ENCODE measurements around the gene KARS1.

Gene KARS1

DNA sequence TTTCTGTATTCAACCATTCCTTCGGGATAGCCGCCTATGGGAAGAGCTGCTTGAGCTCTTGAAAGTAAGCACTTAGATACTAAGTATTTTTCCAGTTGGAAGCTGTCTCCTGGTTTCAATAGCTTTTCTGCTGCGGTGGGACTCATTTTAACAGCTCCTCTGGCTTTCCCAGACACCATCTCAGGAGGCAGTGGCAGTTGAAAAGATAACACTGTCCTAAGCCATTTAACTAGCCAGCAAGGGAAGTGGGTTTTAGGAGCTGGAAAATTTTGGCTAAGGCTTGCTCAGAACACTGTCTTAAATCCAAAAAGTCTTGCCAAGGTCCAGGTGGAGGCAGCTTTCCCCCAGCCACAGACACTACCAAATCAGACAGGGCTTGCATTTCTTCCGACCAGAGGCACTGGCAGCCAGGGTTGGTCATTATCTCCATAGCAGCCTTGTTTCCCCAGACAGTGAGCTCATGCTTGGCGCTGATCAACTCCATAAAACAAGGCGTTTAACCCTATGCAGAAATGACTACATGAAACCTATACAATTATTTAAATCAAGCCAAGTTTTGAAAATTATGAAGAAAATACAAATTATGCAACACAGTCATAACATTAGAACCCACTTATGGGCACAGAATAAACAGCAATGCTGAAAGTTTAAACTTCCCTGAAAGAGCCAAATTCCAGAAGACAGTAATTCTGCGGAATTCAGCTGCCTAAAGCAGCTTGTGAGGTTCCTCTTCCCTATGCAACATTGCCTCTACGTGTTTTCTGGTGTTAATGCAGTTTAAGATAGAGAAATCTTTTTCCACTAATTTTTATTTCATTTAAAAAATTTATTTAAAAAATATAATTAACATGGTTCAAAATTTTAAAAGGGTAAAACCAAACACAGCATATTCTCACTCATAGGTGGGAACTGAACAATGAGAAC lies 56.3 kb downstream of the KARS1 start:
- H3K4me3 ChIP-seq: no peak overlapping the region
- H3K27ac ChIP-seq: no peak overlapping the region

DNA sequence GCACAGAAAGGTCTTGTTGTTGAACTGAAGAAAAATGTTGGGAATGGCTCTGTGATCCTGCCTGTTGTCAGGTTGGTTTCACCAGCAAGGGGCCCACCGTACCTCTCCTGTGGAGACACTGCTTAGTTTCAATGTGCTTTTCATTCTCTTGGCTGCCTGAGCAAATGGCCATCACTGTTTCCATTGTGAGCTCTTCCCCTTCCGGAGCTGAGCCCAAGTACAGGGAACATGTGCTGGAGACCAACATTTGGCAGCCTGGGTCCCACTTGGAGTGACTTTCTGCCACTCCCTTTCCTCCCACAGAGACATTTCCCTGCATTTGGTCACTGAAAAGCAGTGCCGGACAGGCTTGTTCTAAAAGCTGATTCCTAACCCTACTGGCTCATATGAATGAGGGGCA lies 58.2 kb downstream of the KARS1 start:
- no peak for TF ChIP-seq Cebpa-rat (IDR thresholded peaks at IDR 0.05)
- H3K27me3 ChIP-seq: no peaks in the 10 kb centered on the region

More for the DNA sequence above, 56.3 kb downstream of the KARS1 start:
- no peak for TF ChIP-seq Cebpa-rat (IDR thresholded peaks at IDR 0.05)
- Histone ChIP-seq H3K27me3 (no peaks in the 10 kb centered on the region), H3K9ac (no peak overlapping the region), H4K20me1 (no peaks in the 10 kb centered on the region), H3K4me1 (peaks cover 10% of the 10 kb centered on the region; the same call in 1 of the 2 replicates), H3K9me3 (no peaks in the 10 kb centered on the region), H3K36me3 (peaks cover 39% of the 10 kb centered on the region), H3K4me2 (no peak overlapping the region)

DNA sequence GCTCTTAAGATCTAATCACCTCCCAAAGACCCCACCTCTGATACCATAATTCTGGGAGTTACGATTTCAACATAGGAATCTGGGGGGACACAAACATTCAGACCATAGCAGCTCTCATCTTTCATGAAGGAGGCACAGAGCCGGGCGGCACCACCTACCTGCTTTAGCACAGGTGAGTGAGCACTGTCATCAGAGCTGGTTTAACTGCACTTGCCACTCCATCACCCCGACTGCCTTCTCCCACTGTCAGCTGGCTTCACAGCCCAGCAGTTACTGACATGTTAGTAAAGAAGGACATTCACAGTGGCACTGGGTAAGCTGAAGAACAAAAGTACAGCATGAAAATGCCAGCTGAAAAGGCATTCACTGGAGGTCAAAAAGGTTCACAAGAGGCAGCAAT lies 58.7 kb downstream of the KARS1 start:
- Histone ChIP-seq H3K36me3 (peaks cover 33% of the 10 kb centered on the region; the same call in 1 of the 2 replicates), H3K27me3 (no peaks in the 10 kb centered on the region), H3K4me3 (no peak overlapping the region), H4K20me1 (no peaks in the 10 kb centered on the region), H3K9me3 (no peaks in the 10 kb centered on the region), H3K9ac (no peak overlapping the region), H3K4me1 (no peaks in the 10 kb centered on the region), H3K27ac (no peak overlapping the region), H3K4me2 (no peak overlapping the region)
- no peak for TF ChIP-seq Cebpa-rat (IDR thresholded peaks at IDR 0.05)

More for the DNA sequence above, 58.2 kb downstream of the KARS1 start:
- Histone ChIP-seq H4K20me1 (no peaks in the 10 kb centered on the region), H3K36me3 (peaks cover 39% of the 10 kb centered on the region), H3K27ac (no peak overlapping the region), H3K9me3 (no peaks in the 10 kb centered on the region), H3K4me2 (no peak overlapping the region), H3K4me1 (peaks cover 4% of the 10 kb centered on the region; the same call in 1 of the 2 replicates), H3K4me3 (no peak overlapping the region), H3K9ac (no peak overlapping the region)

DNA sequence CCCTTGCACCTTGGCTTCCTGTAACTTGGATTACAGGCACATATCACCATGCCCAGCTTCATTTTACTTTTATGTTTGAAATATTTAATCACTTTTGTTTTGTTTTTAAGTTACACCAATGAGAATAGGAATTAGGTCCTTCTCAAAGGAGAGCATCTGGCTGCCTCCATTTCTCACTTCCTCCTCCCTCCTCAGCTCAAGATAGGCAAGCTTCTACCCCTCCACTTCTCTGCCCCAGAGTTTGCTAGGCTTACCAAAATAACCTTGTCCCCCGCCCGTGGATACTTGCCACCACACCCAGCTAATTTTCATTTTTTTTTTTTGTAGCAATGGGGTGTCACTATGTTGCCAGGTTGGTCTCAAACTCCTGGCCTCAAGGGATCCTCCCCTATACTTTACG lies 63.4 kb downstream of the KARS1 start:
- Histone ChIP-seq H3K4me3 (no peak overlapping the region), H3K36me3 (peaks cover 36% of the 10 kb centered on the region; the same call in 1 of the 2 replicates), H3K27me3 (no peaks in the 10 kb centered on the region), H3K4me2 (no peak overlapping the region), H3K9ac (no peak overlapping the region), H3K9me3 (no peaks in the 10 kb centered on the region), H3K27ac (no peak overlapping the region), H3K4me1 (peaks cover 13% of the 10 kb centered on the region), H4K20me1 (no peaks in the 10 kb centered on the region)
- no peak for TF ChIP-seq Cebpa-rat (IDR thresholded peaks at IDR 0.05)

DNA sequence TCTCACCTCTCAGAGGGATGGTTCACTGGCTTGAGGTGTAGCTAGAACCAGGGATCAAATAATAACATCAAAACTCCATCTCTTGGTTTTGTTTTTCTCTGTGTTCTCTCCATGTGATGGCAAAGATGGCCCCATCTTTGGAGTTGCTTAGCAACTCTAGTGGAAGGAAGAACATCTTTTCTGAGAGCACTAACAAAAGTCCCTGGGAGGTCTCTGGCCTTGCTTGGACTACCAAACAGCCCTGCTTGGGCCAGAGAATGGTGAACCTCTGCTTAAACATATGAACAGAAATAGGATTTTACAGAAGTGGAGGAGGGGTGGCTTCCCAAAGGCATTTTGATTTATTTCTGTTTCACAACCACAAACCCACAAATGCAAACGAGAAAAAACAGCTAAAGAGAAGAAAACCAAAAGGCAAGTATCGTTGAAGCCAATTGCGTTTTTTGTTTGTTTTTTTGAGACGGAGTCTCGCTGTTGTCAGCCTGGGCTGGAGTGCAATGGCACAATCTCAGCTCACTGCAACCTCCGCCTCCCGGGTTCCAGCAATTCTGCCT lies 68.1 kb downstream of the KARS1 start:
- Histone ChIP-seq H3K27ac (no peak overlapping the region), H3K4me1 (peaks cover 24% of the 10 kb centered on the region), H3K9me3 (no peaks in the 10 kb centered on the region), H3K27me3 (no peaks in the 10 kb centered on the region), H3K9ac (no peak overlapping the region), H3K4me3 (no peak overlapping the region), H3K36me3 (peaks cover 61% of the 10 kb centered on the region), H4K20me1 (peaks cover 36% of the 10 kb centered on the region), H3K4me2 (peak overlapping the region; percentile 30)
- no peak for TF ChIP-seq Cebpa-rat (IDR thresholded peaks at IDR 0.05)

DNA sequence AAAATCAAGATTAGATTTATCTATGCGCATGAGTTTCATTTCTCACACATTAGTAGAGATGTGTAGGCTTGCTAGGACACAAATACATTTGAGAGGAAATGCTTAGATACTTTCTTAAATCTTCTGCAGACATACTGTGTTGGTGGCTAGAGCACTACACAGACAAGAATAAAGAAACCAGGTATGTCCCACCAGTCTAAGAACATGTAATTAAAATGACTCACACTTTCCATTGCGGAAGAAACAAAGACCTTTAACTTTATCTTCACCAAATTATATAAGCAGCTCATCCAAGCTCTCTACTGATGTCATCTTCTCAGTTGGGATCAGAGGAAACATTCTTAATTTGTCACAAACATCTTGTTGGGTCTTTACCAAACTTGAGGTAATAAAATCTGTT lies 68.7 kb downstream of the KARS1 start:
- Histone ChIP-seq H4K20me1 (peaks cover 42% of the 10 kb centered on the region), H3K4me1 (peaks cover 24% of the 10 kb centered on the region), H3K9me3 (no peaks in the 10 kb centered on the region), H3K4me2 (peak overlapping the region; percentile 30), H3K36me3 (peaks cover 67% of the 10 kb centered on the region), H3K27me3 (no peaks in the 10 kb centered on the region), H3K27ac (no peak overlapping the region), H3K4me3 (no peak overlapping the region), H3K9ac (no peak overlapping the region)
- TF ChIP-seq Cebpa-rat (IDR thresholded peaks at IDR 0.05): no peak

DNA sequence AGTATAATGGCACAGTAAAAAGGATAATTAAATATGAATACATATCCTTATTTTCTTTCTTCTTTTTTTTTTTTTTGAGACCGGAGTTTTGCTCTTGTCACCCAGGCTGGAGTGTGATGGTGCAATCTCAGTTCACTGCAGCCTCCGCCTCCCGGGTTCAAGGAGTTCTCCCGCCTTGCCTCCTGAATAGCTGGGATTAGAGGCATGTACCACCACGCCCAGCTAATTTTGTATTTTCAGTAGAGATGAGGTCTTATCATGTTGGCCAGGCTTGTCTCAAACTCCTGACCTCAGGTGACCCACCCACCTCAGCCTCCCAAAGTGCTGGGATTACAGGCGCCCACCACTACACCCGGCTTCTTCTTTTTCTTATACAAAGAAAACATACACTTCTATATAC lies 69.3 kb downstream of the KARS1 start:
- H3K27me3 ChIP-seq: no peaks in the 10 kb centered on the region
- peaks cover 24% of the 10 kb centered on the region for H3K4me1 ChIP-seq
- H3K4me3 ChIP-seq: no peak overlapping the region
- no peak overlapping the region for H3K9ac ChIP-seq
- peaks cover 47% of the 10 kb centered on the region for H4K20me1 ChIP-seq
- no peak overlapping the region for H3K27ac ChIP-seq
- H3K36me3 ChIP-seq: peaks cover 72% of the 10 kb centered on the region
- H3K9me3 ChIP-seq: no peaks in the 10 kb centered on the region
- no peak overlapping the region for H3K4me2 ChIP-seq
- TF ChIP-seq Cebpa-rat (IDR thresholded peaks at IDR 0.05): no peak
